ENCODE data around the gene ATG16L1.

The ATG16L1 gene

DNA sequence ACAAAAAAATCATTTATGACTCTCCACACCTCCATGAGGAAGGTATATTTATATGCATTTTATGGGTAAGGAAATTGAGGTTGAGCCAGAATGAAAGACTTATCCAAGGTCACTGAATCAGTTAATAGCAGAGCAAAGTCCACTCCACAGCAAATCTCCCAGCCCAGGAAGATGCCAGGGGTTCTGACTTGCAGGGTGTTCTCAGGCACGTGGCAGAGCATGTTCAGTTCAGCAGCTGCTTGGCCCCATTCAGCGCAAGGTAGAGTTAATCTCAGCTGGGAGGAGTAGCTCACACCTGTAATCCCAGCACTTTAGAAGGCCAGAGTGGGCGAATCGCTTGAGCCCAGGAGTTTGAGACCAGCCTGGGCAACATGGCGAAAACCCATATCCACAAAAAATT is 85.1 kb downstream of the ATG16L1 start:
- no peak for DNase-seq

DNA sequence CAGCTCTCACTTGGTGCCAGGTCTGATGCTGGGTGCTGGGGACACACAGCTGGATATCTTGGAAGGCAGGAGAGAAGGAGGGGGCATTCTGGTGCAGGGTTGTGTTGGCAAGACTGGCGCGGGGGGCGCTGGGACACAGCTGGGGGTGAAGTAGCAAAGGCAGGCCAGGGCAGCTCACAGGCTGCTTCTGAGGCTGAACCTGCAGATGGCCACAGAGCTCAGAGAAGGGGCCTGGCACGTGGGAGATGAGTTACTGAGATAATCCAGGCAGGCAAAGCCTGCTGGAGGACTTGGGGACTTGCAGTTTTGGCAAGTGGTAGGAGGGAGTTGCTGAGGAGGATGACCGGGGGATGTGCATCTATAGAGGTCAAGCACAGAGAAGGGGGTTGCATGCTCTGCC is 86.6 kb downstream of the ATG16L1 start:
- DNase-seq = no peak

DNA sequence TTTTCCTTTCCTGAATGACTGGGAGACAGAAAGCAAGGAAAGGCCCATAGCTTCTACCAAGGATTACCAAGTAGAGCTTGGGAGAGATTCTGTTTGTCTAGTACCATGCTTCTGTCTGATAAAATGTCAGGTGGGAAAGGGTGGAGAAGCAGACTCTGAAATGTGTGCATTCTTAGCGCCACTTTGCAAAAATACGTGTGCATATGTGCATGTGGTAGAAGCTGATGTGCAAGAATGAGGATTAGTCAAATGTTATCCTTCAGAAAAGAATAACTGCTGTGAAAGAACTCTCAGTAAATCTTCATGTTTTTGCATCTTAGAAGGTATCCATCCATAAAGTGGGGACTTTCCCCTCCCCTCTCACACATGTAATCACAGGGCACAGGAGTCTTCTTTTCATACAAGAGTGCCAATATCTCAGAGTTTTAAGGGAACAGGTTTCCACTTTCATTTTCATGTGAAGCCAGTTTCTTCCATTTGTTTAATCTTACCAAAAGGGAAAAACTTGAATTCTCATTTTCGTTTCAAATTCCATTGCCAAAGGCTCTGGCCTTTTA is 87.4 kb downstream of the ATG16L1 start:
- DNase-seq = no peak

DNA sequence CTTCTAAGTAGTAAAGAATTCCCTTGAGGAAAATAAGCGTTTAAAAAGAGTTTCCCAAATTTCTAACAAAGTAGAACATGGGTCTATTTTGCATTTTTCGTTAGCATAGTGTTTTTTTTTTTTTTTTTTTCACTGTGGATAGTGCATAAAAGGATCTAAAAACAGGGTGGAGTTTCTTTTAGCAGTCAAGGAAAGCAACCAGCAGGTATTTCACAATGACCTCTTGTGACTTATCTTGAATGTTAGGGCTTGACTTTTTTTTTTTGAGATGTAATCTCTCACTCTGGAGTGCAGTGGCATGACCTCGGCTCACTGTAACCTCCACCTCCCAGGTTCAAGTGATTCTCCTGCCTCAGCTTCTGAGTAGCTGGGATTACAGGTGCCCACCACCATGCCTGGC is 88.0 kb downstream of the ATG16L1 start:
- no peak for DNase-seq

DNA sequence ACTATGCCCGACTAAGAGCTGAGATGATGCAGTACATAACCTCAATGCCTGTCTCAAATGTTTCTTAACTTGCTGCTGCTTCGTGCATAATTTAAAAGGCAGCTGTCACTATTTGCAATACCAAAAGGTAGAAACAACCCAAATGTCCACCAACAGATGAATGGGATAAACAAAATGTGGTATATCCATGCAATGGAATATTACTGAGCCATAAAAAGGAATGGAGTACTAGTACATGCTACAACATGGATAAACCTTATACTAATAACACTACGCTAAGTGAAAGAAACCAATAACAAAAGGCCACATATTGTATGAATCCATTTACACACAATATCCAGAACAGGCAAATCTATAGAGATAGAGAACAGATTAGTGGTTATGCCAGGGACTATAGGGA is 89.8 kb downstream of the ATG16L1 start:
- DNase-seq = no peak

DNA sequence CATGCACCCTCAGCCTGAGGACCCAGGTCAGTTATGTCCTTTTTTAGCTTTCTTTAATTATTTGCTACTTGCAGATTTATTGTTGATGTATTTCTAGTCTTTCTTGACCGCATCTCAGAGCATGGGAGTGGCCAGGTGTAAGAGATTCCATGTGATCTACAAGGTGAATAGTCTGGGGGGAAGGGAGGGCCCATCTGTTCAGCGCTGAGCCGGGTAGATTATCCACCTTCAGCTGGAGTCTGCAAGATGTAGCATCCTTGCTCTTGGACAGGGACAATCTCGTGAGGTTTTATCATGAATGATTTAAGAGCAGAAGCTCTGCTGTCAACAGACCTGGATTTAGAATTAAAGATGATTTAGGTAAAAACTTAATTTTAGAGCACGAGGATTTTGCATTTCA is 90.8 kb downstream of the ATG16L1 start:
- no peak for DNase-seq

DNA sequence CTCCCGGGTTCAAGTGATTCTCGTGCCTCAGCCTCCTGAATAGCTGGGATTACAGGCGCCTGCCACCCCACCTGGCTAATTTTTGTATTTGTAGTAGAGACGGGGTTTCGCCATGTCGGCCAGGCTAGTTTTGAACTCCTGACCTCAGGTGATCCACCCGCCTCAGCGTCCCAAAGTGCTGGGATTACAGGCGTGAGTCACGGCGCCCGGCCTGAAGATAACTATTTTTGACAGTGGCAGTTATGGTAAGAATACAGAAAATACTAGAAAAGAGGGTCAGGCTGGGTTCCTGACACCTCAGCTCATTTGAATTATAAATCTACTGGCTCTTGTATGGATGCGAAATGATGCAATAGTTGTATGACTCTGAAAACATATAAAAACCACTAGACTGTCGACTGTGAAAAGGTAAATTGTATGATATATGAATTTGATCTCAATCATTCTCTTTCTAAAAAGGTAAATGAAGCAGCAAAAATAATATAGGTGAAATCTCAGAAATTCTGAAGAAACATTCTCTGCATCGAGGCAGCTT is 91.8 kb downstream of the ATG16L1 start:
- DNase-seq = no peak

Data from NCI-H1048 (cell line).